Colonic mucosa (tissue), 4 donors: ENCODE measurements around the gene PNPLA5. TPM values are rescaled to one million over a fixed set of nuclear protein-coding genes. Genes with fewer than 3 reads are reported as not detected.

Experiments used
- DNase-seq: peaks from one replicate; pipeline ENCODE4 v3.0.0-alpha.2; 2020
- H3K27ac ChIP-seq: fragments of 200-600 bp; one replicate; pipeline ENCODE4 v1.8.0; 2021
- H3K27me3 ChIP-seq: fragments of 200-600 bp; one replicate; pipeline ENCODE4 v1.8.0; 2021
- H3K36me3 ChIP-seq: fragments of 200-600 bp; one replicate; pipeline ENCODE4 v1.8.0; 2021
- H3K4me1 ChIP-seq: fragments of 200-600 bp; one replicate; pipeline ENCODE4 v1.8.0; 2021; ENCODE audit warnings: mild to moderate bottlenecking
- H3K4me3 ChIP-seq: fragments of 200-600 bp; one replicate; pipeline ENCODE4 v1.8.0; 2021
- H3K9ac ChIP-seq, 2 donors: one replicate each; pipeline ENCODE4 v1.7.0; 2013; ENCODE audit warnings: control low read depth in 2 of 2, low read depth in 2 of 2, low read length in 2 of 2
- H3K9me3 ChIP-seq: fragments of 200-600 bp; one replicate; pipeline ENCODE4 v1.8.0; 2021
- CTCF ChIP-seq: fragments of 200-600 bp; IDR thresholded peaks from one replicate; pipeline ENCODE4 v1.8.0; 2022; ENCODE audit warnings: antibody characterized with exemption, mild to moderate bottlenecking
- intact Hi-C: fragments of 100-400 bp; cut with DNase I; formaldehyde crosslinking; loops from one replicate; pipeline ENCODE4 v1.14.1; 2022
- total RNA-seq, 2 donors: library from RNA; stranded (reverse); fragmentation: NEBNext Ultra II Directional in 1 of 2; extraction: Animal tissue kit (Norgen Biotek cat#: 25700) in 1 of 2; gene quantifications; one replicate each; pipeline ENCODE4 v1.2.1, GENCODE V29; 2021
- donor health status: healthy.
- donor health status: DM: no; HTN: no; CAD: no.
- donor health status: DM: no; HTN: no; CAD: no.

The PNPLA5 gene
- total RNA-seq, 2 donors from 2014 or later = not detected

- no peaks in the 10 kb centered on the region for H3K9me3 ChIP-seq
- DNase-seq = no peak
- no peak overlapping the region for H3K27ac ChIP-seq
- no peaks in the 10 kb centered on the region for H3K27me3 ChIP-seq
- no peak overlapping the region for H3K4me3 ChIP-seq
- intact Hi-C loops = no loop called here
- no peaks in the 10 kb centered on the region for H3K36me3 ChIP-seq
- no peak for TF ChIP-seq CTCF
- no peak overlapping the region for H3K9ac ChIP-seq
- H3K4me1 ChIP-seq = no peaks in the 10 kb centered on the region
These were observed 10.4 kb downstream of the PNPLA5 start for GRCh38 chr22:43881091-43882061.

- Histone ChIP-seq H3K9ac (no peak overlapping the region), H3K4me1 (no peaks in the 10 kb centered on the region), H3K9me3 (no peaks in the 10 kb centered on the region), H3K36me3 (no peaks in the 10 kb centered on the region), H3K27ac (no peak overlapping the region), H3K27me3 (no peaks in the 10 kb centered on the region), H3K4me3 (no peak overlapping the region)
- DNase-seq = no peak
- intact Hi-C loops = no loop called here
- no peak for TF ChIP-seq CTCF
These were observed 11.2 kb downstream of the PNPLA5 start for GRCh38 chr22:43880541-43880991.

GRCh38 chr22:43879901-43880540 is 11.8 kb downstream of the PNPLA5 start:
- Histone ChIP-seq H3K27me3 (no peaks in the 10 kb centered on the region), H3K4me1 (no peaks in the 10 kb centered on the region), H3K4me3 (no peak overlapping the region), H3K9me3 (no peaks in the 10 kb centered on the region), H3K36me3 (no peaks in the 10 kb centered on the region), H3K27ac (no peak overlapping the region), H3K9ac (no peak overlapping the region)
- intact Hi-C loops = no loop called here
- TF ChIP-seq CTCF = no peak
- DNase-seq = no peak

- Histone ChIP-seq H3K36me3 (no peaks in the 10 kb centered on the region), H3K9ac (no peak overlapping the region), H3K4me3 (no peak overlapping the region), H3K4me1 (no peaks in the 10 kb centered on the region), H3K27me3 (no peaks in the 10 kb centered on the region), H3K9me3 (no peaks in the 10 kb centered on the region), H3K27ac (no peak overlapping the region)
- no peak for DNase-seq
- no peak for TF ChIP-seq CTCF
- intact Hi-C loops = no loop called here
These were observed 12.8 kb downstream of the PNPLA5 start for GRCh38 chr22:43878831-43879550.

GRCh38 chr22:43878079-43878795 is 13.6 kb downstream of the PNPLA5 start:
- Histone ChIP-seq H3K9me3 (no peaks in the 10 kb centered on the region), H3K9ac (no peak overlapping the region), H3K27ac (no peak overlapping the region), H3K27me3 (no peaks in the 10 kb centered on the region), H3K4me1 (no peaks in the 10 kb centered on the region), H3K4me3 (no peak overlapping the region), H3K36me3 (no peaks in the 10 kb centered on the region)
- intact Hi-C loops = no loop called here
- no peak for DNase-seq
- no peak for TF ChIP-seq CTCF
